Loucy (cell line): Measurements from ENCODE around the gene KAT6B.

Source experiments
- EZH2phosphoT487 ChIP-seq: fragments of 200-600 bp; IDR thresholded peaks from 2 replicates; pipeline ENCODE4 v1.6.1; 2018; ENCODE audit warnings: antibody characterized with exemption, mild to moderate bottlenecking, moderate library complexity, borderline replicate concordance
- TF ChIP-seq, protein P1 (sequence below): fragments of 200-600 bp; sonication (generic); conservative IDR thresholded peaks from 2 replicates; pipeline ENCODE4 v1.5.1; 2014; ENCODE audit warnings: mild to moderate bottlenecking, antibody characterized with exemption, low read length

DNA sequence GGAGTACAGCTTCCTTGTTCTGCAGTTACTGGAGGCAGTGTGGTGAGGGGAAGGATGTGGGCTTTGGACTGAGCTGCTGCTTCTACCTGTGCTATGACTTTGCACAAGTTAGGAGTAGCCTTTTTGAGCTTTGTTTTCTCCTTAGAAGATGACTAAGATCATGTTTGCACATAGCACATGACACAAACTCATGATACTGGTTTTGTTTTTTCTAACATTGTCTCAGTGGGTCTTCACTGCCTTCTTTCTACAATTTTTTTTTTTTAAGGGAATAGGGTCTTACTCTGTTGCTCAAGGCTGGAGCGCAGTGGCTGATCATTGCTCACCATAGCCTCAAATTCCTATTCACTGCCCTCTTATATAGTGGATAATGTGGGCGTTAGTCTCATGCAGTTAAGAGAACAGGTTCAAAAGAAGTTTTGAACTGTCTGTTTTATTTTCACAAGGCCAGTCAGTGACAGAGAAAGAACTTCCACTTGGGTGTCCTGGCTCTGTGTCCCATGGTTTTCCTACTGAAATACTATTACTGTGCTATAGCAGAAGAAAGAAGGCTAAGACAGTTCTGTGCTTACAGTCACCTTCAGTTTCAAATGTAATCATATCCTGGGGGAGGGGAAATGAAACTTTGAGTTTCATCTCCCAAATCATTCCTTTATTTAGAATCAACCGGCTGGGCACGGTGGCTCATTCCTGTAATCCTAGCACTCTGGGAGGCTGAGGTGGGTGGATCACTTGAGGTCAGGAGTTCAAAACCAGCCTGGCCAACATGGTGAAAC, 72.0 kb downstream of the KAT6B start:
- TF ChIP-seq, protein P1, sequence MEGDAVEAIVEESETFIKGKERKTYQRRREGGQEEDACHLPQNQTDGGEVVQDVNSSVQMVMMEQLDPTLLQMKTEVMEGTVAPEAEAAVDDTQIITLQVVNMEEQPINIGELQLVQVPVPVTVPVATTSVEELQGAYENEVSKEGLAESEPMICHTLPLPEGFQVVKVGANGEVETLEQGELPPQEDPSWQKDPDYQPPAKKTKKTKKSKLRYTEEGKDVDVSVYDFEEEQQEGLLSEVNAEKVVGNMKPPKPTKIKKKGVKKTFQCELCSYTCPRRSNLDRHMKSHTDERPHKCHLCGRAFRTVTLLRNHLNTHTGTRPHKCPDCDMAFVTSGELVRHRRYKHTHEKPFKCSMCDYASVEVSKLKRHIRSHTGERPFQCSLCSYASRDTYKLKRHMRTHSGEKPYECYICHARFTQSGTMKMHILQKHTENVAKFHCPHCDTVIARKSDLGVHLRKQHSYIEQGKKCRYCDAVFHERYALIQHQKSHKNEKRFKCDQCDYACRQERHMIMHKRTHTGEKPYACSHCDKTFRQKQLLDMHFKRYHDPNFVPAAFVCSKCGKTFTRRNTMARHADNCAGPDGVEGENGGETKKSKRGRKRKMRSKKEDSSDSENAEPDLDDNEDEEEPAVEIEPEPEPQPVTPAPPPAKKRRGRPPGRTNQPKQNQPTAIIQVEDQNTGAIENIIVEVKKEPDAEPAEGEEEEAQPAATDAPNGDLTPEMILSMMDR: no peak
- TF ChIP-seq EZH2phosphoT487: no peak
